Lower leg skin (tissue), 4 donors: Measurements from ENCODE around the gene VSNL1. TPM values are rescaled to one million over a fixed set of nuclear protein-coding genes. Genes with fewer than 3 reads are reported as not detected.

Source experiments
- DNase-seq, 2 donors: peaks; one replicate each; pipeline ENCODE4 v3.0.0-alpha.2; 2019; ENCODE audit warnings: low spot score in 2 of 2
- H3K4me3 ChIP-seq: fragments of 200-600 bp; sonication (generic); 2 replicates; pipeline ENCODE4 v1.5.1; 2017; ENCODE audit warnings: mild to moderate bottlenecking, low read depth; ENCODE audit not compliant: poor library complexity, severe bottlenecking
- CTCF ChIP-seq, 3 donors: fragments of 450-650 bp; IDR thresholded peaks; one replicate each; pipeline ENCODE4 v1.5.1; 2016; ENCODE audit warnings: antibody characterized with exemption in 3 of 3, mild to moderate bottlenecking in 3 of 3, moderate library complexity in 2 of 3
- POLR2A ChIP-seq, 2 donors: fragments of 450-650 bp; IDR thresholded peaks; one replicate each; pipeline ENCODE4 v1.6.1; 2016 to 2017; ENCODE audit warnings: antibody characterized with exemption in 2 of 2, mild to moderate bottlenecking in 1 of 2, moderate library complexity in 1 of 2
- WGBS, 2 donors: methylation state at CpG; one replicate each; pipeline ENCODE4 v1.1.5; 2018; 5-methylcytosine and 5-hydroxymethylcytosine counted together
- intact Hi-C: fragments of 100-400 bp; cut with DNase I; formaldehyde crosslinking; loops from one replicate; pipeline ENCODE4 v1.15.0; 2023; ENCODE audit warnings: low total_unique reads
- total RNA-seq, 4 donors: library from RNA; depleted of rRNA; stranded (reverse); fragments of >200 nt; gene quantifications; one replicate each; pipeline ENCODE4 v1.1.0, GENCODE V29; 2016

Gene VSNL1
- total RNA-seq, 4 donors from 2014 or later: 4.9 to 17.7 (median 9.5) TPM

GRCh38 chr2:17661460-17661859, 121.0 kb downstream of the VSNL1 start:
- DNase-seq: no peak
- no peak for TF ChIP-seq CTCF (IDR thresholded peaks at IDR 0.05)
- TF ChIP-seq POLR2A (IDR thresholded peaks at IDR 0.05): no peak
- intact Hi-C loops: loop anchor here (10.0 kb wide), 1 partner anchor 887 kb away; no protein-coding TSS in a partner anchor
- H3K4me3 ChIP-seq: no peak overlapping the region
- WGBS, 2 donors: 56 to 74% methylated on average over 1 of the region's 1 CpG

DNA sequence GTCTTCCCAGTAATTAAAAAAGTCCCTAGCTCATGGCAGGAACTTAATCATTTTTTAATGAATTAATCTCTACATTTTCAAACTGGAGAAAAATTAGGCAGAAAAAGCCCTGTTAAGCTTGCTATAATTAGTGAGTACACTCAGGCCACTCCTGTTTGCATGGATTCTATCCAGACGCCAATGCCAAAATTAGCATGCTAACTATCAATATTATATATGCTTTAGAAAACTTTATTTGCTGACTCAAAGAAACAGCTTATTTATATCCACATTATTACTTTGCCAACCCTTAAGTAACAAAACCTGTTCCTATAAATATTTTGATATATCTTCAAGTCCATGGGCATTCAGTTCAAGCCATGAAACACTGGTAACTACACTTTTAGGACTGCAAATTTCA, 122.2 kb downstream of the VSNL1 start:
- 55 to 71% methylated on average over 1 of the region's 1 CpG for WGBS, 2 donors
- intact Hi-C loops: loop anchor here (10.0 kb wide), 1 partner anchor 888 kb away; no protein-coding TSS in a partner anchor
- DNase-seq: no peak
- H3K4me3 ChIP-seq: no peak overlapping the region
- no peak for TF ChIP-seq POLR2A (IDR thresholded peaks at IDR 0.05)
- TF ChIP-seq CTCF (IDR thresholded peaks at IDR 0.05): no peak

DNA sequence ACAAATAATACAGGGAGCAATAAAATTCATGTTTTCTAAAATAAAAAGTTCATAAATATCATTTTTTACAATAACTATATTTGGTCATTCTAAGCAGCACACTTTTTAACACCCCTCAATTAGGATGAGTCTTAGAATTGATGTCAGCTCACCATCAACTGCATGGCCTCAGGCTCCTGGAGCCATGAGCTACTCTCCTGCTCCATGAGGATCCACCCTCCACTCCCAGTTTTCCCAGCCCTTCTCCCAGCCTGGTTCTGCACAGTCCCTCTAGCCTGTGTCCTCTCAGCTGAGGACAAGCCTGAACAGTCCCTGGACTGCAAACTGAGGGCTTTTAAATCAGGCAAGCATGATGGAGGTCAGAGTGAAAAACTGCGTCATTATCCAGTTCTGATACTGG, 124.0 kb downstream of the VSNL1 start:
- 100% methylated on average over 1 of the region's 1 CpG for WGBS, 2 donors
- DNase-seq: no peak
- intact Hi-C loops: loop anchor here (10.0 kb wide), 1 partner anchor 890 kb away; no protein-coding TSS in a partner anchor
- TF ChIP-seq CTCF (IDR thresholded peaks at IDR 0.05) (no peak), POLR2A (IDR thresholded peaks at IDR 0.05) (no peak)
- no peak overlapping the region for H3K4me3 ChIP-seq

- intact Hi-C loops: loop anchor here (10.0 kb wide), 1 partner anchor 893 kb away; no protein-coding TSS in a partner anchor
- WGBS, 2 donors: 70 to 75% methylated on average over 1 of the region's 1 CpG
- TF ChIP-seq POLR2A (IDR thresholded peaks at IDR 0.05) (no peak), CTCF (IDR thresholded peaks at IDR 0.05) (no peak)
- H3K4me3 ChIP-seq: no peak overlapping the region
- no peak for DNase-seq
Measured at GRCh38 chr2:17667898-17668297, 127.4 kb downstream of the VSNL1 start.

DNA sequence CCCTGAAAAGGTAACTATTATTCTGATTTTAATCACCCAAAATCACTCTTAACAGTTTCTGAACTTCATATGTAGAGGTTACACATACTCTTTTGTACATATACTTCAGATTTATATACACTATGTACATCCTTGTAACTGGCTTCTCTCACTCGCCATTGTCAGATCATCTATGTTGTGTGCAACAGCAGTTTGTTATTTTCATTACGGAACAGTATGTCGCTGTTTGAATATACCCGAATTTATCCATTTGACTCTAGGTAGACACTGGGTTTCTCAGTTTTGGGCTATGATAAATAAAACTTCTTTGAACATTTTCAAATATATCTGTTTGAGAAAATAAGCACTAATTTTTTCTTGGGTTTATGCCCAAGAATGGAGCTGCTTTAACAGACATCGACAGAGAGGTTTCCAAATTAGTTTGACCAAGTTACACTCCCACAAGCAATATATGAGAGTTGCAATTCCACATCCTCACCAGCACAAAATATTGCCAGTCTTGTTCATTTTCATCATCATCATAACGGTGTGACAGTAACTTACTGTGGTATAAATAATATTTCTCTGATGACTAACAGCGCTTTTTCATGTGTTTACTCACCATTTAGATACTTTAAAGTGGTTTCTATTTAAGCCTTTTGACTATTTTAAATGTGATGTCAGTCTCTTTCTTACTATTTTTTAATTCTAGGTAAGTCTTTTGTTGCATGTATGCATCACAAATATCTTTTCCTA, 132.3 kb downstream of the VSNL1 start:
- 77 to 78% methylated on average over 7 of the region's 7 CpGs for WGBS, 2 donors
- intact Hi-C loops: no loop called here
- DNase-seq: no peak
- no peak for TF ChIP-seq POLR2A (IDR thresholded peaks at IDR 0.05)
- no peak for TF ChIP-seq CTCF (IDR thresholded peaks at IDR 0.05)
- H3K4me3 ChIP-seq: no peak overlapping the region

GRCh38 chr2:17674817-17675216, 134.3 kb downstream of the VSNL1 start:
- H3K4me3 ChIP-seq: no peak overlapping the region
- no peak for DNase-seq
- intact Hi-C loops: no loop called here
- TF ChIP-seq POLR2A (IDR thresholded peaks at IDR 0.05): no peak
- no peak for TF ChIP-seq CTCF (IDR thresholded peaks at IDR 0.05)
